OCI-LY1 (cell line): ENCODE data around the gene TBC1D2B.
"Not testable (repeated sequence)": the region's sequence is repeated elsewhere in the genome, so short reads cannot be mapped to it uniquely, and the experiment has no call there.

ENCODE experiments used
- EZH2 ChIP-seq: fragments of 200-600 bp; sonication (generic), shearing (Covaris generic); IDR thresholded peaks from 2 replicates; pipeline ENCODE4 v1.8.0; 2017; ENCODE audit warnings: borderline replicate concordance, mixed run types, mild to moderate bottlenecking, antibody characterized with exemption, low read length, moderate library complexity, mixed read lengths
- TF ChIP-seq, protein P1 (sequence below): fragments of 200-600 bp; sonication (generic), shearing (Covaris generic); IDR thresholded peaks from 2 replicates; pipeline ENCODE4 v1.5.1; 2017; ENCODE audit warnings: mild to moderate bottlenecking, antibody characterized with exemption, low read length, moderate library complexity, mixed read lengths

- TF ChIP-seq, protein P1, sequence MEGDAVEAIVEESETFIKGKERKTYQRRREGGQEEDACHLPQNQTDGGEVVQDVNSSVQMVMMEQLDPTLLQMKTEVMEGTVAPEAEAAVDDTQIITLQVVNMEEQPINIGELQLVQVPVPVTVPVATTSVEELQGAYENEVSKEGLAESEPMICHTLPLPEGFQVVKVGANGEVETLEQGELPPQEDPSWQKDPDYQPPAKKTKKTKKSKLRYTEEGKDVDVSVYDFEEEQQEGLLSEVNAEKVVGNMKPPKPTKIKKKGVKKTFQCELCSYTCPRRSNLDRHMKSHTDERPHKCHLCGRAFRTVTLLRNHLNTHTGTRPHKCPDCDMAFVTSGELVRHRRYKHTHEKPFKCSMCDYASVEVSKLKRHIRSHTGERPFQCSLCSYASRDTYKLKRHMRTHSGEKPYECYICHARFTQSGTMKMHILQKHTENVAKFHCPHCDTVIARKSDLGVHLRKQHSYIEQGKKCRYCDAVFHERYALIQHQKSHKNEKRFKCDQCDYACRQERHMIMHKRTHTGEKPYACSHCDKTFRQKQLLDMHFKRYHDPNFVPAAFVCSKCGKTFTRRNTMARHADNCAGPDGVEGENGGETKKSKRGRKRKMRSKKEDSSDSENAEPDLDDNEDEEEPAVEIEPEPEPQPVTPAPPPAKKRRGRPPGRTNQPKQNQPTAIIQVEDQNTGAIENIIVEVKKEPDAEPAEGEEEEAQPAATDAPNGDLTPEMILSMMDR = not testable (repeated sequence)
- not testable (repeated sequence) for TF ChIP-seq EZH2
Measured at GRCh38 chr15:77973273-77974097, 104.0 kb downstream of the TBC1D2B start.
